AG10803 (cell line): ENCODE data around the gene KIT.

Source experiments
- DNase-seq: peaks from one replicate; pipeline ENCODE4 v3.0.0; 2010; ENCODE audit warnings: low read depth
- H3K4me3 ChIP-seq: 2 replicates; pipeline ENCODE4 v1.5.1; 2011; ENCODE audit warnings: mild to moderate bottlenecking, low read length, control low read depth
- TF ChIP-seq, protein P1 (sequence below): conservative IDR thresholded peaks from 2 replicates; pipeline ENCODE4 v1.5.1; 2011; ENCODE audit warnings: mild to moderate bottlenecking, low read length, control low read depth, inconsistent platforms

KIT gene

DNA sequence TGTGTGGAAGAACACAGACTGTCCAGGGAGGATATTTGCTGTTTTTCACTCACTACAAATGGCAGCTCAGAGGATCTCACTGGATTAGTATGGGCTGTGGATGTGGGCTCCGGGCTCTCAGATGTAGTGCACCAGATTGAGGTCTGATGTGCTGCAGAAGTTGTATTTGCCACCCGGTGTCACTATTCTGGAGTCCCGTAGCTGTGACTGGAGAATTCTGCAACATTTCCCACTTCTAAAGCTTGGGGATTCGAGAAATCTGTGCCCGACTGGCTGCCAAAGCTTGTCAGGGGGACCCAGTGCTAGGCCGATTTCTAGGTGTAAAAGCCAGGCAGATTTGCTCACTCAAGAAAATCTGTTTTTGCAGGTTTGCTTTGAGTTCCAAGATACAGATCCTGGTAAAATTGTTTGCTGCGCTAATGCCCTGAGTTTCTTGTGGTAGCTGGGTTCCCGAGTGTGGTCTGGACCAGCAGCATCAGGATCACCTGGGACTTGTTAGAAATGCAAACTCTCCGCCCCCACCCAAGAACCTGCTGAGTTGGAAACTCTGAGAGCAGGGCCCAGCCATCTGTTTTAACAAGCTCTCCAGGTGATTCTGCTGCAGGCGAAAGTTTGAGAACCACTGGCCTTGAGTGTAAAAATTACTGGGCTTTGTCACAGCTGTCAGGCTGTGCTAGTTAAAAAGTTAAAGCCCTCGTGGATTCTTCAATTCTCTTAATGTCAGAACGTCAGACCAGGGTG lies 18.1 kb downstream of the KIT start:
- TF ChIP-seq, protein P1, sequence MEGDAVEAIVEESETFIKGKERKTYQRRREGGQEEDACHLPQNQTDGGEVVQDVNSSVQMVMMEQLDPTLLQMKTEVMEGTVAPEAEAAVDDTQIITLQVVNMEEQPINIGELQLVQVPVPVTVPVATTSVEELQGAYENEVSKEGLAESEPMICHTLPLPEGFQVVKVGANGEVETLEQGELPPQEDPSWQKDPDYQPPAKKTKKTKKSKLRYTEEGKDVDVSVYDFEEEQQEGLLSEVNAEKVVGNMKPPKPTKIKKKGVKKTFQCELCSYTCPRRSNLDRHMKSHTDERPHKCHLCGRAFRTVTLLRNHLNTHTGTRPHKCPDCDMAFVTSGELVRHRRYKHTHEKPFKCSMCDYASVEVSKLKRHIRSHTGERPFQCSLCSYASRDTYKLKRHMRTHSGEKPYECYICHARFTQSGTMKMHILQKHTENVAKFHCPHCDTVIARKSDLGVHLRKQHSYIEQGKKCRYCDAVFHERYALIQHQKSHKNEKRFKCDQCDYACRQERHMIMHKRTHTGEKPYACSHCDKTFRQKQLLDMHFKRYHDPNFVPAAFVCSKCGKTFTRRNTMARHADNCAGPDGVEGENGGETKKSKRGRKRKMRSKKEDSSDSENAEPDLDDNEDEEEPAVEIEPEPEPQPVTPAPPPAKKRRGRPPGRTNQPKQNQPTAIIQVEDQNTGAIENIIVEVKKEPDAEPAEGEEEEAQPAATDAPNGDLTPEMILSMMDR = no peak
- no peak for DNase-seq

DNA sequence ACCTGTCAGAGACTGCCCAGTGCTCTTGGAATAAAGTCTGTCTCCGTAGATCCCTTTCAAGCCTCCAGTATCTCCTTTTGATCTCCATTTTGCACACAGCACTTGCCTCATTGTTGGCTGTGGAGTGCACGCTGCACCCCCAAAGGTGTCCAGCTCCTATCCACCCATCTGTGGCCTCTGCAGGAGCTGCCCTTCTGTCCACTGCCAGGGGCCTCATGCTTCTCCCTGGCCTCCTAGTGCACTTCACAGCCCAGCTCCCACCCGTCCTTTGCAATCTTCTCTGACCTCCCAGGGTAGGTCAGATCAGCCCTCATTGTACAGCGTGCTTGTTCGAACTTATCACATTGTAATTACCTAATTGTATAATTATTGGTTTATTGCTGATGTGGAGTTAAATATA lies 18.9 kb downstream of the KIT start:
- TF ChIP-seq, protein P1 = no peak
- no peak for DNase-seq

More for the DNA sequence above, 18.1 kb downstream of the KIT start:
- H3K4me3 ChIP-seq = no peak overlapping the region

GRCh38 chr4:54677416-54677815 lies 19.7 kb downstream of the KIT start:
- no peak for DNase-seq
- TF ChIP-seq, protein P1 = no peak

More for the DNA sequence above, 18.9 kb downstream of the KIT start:
- no peak overlapping the region for H3K4me3 ChIP-seq

GRCh38 chr4:54677853-54678650 lies 20.3 kb downstream of the KIT start:
- DNase-seq = no peak
- no peak overlapping the region for H3K4me3 ChIP-seq
- TF ChIP-seq, protein P1 = no peak

More at GRCh38 chr4:54677416-54677815, 19.7 kb downstream of the KIT start:
- H3K4me3 ChIP-seq = no peak overlapping the region

GRCh38 chr4:54678826-54679225 lies 21.1 kb downstream of the KIT start:
- TF ChIP-seq, protein P1 = no peak
- H3K4me3 ChIP-seq = no peak overlapping the region
- DNase-seq = no peak

GRCh38 chr4:54679813-54680212 lies 22.1 kb downstream of the KIT start:
- no peak for DNase-seq
- TF ChIP-seq, protein P1 = no peak
- no peak overlapping the region for H3K4me3 ChIP-seq
